GM18868 (cell line): ENCODE data around the gene EEF1B2.

ENCODE experiments used
- ATAC-seq: cut with Tn5 transposase; IDR thresholded peaks from one replicate; pipeline ENCODE4 v1.9.1; 2021; ENCODE audit warnings: mild to moderate bottlenecking, moderate library complexity; ENCODE audit not compliant: unreplicated experiment

The EEF1B2 gene

DNA sequence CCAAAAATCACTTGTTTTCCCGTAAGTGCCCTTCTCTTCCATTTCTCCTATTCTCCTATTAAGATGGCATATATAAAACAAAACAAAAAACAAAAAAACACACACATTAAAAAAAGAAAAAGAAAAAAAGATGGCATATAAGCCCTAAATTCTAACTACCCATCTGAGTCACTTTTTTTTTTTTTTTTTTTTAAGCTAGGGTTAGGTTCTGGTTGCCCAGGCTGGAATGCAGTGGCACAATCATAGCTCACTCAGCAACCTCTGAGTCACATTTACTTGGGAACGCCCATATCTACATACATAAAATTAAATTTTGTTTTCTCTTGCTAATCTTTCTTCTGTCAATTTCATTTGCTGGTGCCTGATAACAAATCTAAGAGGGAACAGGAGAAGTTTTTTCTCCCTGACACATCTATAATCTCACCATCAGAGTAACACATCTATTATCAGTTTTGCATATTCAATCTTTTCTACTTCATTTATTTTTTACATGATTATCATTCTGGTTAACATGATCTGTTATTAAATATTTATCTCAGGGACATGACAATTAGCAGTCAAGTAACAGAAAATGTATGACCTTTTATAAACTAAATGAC, 52.1 kb downstream of the EEF1B2 start:
- no peak for ATAC-seq
